ENCODE measurements around the gene SPATA13.

SPATA13 gene

GRCh38 chr13:24138911-24139310 lies 21.6 kb upstream of the SPATA13 start:
- ChIA-PET CTCF (interaction anchor here (1.1 kb wide), 1 partner anchor 22 kb away, joined by 3 read pairs; the partner anchor contains the start of gene SPATA13), POLR2A (no interaction called here)
- no peak for TF ChIP-seq CTCF (IDR thresholded peaks at IDR 0.05; ENCODE audit: control extremely low read depth, extremely low read depth, low read depth, missing control alignments)

GRCh38 chr13:24141333-24141910 lies 19.1 kb upstream of the SPATA13 start:
- DNase-seq (ENCODE audit: extremely low spot score) = no peak
- no peak for TF ChIP-seq CTCF (IDR thresholded peaks at IDR 0.05; ENCODE audit: control extremely low read depth, extremely low read depth, low read depth, missing control alignments)
- POLR2A ChIA-PET = no interaction called here
- CTCF ChIA-PET = interaction anchor here (1.1 to 1.4 kb wide), 3 partner anchors 15 to 90 kb away, joined by 3 read pairs; no protein-coding TSS in a partner anchor

More at GRCh38 chr13:24138911-24139310, 21.6 kb upstream of the SPATA13 start:
- DNase-seq (ENCODE audit: extremely low spot score) = no peak

- CTCF ChIA-PET = interaction anchor here (1.4 kb wide), 1 partner anchor 91 kb away, joined by 3 read pairs; no protein-coding TSS in a partner anchor
- POLR2A ChIA-PET = no interaction called here
- DNase-seq (ENCODE audit: extremely low spot score) = no peak
- no peak for TF ChIP-seq CTCF (IDR thresholded peaks at IDR 0.05; ENCODE audit: control extremely low read depth, extremely low read depth, low read depth, missing control alignments)
Measured at GRCh38 chr13:24142453-24142852, 18.1 kb upstream of the SPATA13 start.

DNA sequence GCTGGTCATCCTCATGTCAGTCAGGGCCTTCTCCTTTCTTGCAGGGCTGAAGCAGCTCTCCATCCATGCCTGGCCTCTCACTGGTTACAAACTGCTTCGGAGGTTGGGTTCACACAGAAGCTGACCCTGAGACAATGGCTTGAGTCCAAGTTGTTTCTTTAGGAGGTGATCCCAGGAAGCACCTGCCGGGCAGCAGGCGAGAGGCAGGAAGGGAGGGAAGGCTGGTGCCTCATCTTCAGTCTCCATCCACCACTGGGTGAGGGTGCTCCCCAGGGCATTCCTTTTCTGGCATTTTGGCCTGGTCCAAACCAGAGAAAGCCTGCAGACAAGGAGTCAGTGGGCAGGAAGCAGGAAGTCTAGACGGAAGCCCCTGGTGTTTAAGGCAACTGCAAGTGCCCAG lies 17.6 kb upstream of the SPATA13 start:
- ChIA-PET CTCF (interaction anchor here (1.4 kb wide), 1 partner anchor 91 kb away, joined by 3 read pairs; no protein-coding TSS in a partner anchor), POLR2A (no interaction called here)
- no peak for DNase-seq (ENCODE audit: extremely low spot score)

GRCh38 chr13:24145240-24145639 lies 15.3 kb upstream of the SPATA13 start:
- CTCF ChIA-PET = interaction anchor here (1.0 to 1.5 kb wide), 7 partner anchors 10 to 91 kb away, joined by 3 to 6 read pairs (median 4); no protein-coding TSS in a partner anchor
- POLR2A ChIA-PET = no interaction called here
- TF ChIP-seq CTCF (IDR thresholded peaks at IDR 0.05; ENCODE audit: control extremely low read depth, extremely low read depth, low read depth, missing control alignments) = no peak
- no peak for DNase-seq (ENCODE audit: extremely low spot score)

More for the DNA sequence above, 17.6 kb upstream of the SPATA13 start:
- no peak for TF ChIP-seq CTCF (IDR thresholded peaks at IDR 0.05; ENCODE audit: control extremely low read depth, extremely low read depth, low read depth, missing control alignments)

GRCh38 chr13:24145674-24146073 lies 14.8 kb upstream of the SPATA13 start:
- ChIA-PET CTCF (interaction anchor here (1.0 to 1.5 kb wide), 7 partner anchors 9 to 92 kb away, joined by 3 to 6 read pairs (median 4); no protein-coding TSS in a partner anchor), POLR2A (no interaction called here)
- TF ChIP-seq CTCF (IDR thresholded peaks at IDR 0.05; ENCODE audit: control extremely low read depth, extremely low read depth, low read depth, missing control alignments) = no peak
- DNase-seq (ENCODE audit: extremely low spot score) = no peak

Data from GM10248 (cell line).